ENCODE data around the gene FBP2. TPM values are rescaled to one million over a fixed set of nuclear protein-coding genes. Genes with fewer than 3 reads are reported as not detected.

The FBP2 gene
- total RNA-seq, 1 experiment from 2014 or later = not detected

DNA sequence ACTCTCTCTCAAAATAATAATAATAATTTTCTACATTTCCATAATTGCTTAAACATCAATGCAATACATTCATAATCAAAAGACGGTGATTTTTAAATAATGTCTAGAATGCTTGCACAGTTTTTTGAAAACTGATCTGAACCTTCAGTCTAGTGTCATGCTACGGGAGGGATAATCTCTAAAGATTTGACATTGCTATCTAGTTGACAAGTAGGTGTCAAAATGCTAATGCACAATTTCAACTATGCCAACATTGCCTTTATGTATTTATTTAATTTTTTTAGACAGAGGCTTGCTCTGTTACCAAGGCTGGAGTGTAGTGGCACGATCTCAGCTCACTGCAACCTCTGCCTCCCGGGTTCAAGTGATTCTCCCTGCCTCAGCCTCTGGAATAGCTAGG is 54.7 kb downstream of the FBP2 start:
- DNase-seq (ENCODE audit: low spot score) (no peak), ATAC-seq (no peak)
- H3K4me3 Mint-ChIP-seq = no peak overlapping the region
- H3K36me3 Mint-ChIP-seq = no peaks in the 10 kb centered on the region
- no peaks in the 10 kb centered on the region for H3K4me1 Mint-ChIP-seq
- H3K27me3 Mint-ChIP-seq (ENCODE audit: low read depth) = no peaks in the 10 kb centered on the region
- no peak overlapping the region for H3K27ac Mint-ChIP-seq
- CTCF ChIA-PET = no interaction called here
- H3K9me3 Mint-ChIP-seq = no peaks in the 10 kb centered on the region
- no peak for TF ChIP-seq IRF1 (CRISPR knock-in tag; IDR thresholded peaks at IDR 0.05)
- TF ChIP-seq HMGXB4 (CRISPR knock-in tag; IDR thresholded peaks at IDR 0.05) = no peak
- TF ChIP-seq FOXJ3 (CRISPR knock-in tag; IDR thresholded peaks at IDR 0.05; ENCODE audit: borderline replicate concordance) = no peak
- TF ChIP-seq IRF2 (CRISPR knock-in tag; IDR thresholded peaks at IDR 0.05; ENCODE audit: borderline replicate concordance, low read depth) = no peak
- POLR2A ChIA-PET = no interaction called here

GRCh38 chr9:94534901-94535300 is 58.7 kb downstream of the FBP2 start:
- Mint-ChIP-seq H3K4me3 (no peak overlapping the region), H3K36me3 (no peaks in the 10 kb centered on the region; the same call in 1 of the 2 replicates), H3K4me1 (no peaks in the 10 kb centered on the region), H3K27me3 (ENCODE audit: low read depth) (no peaks in the 10 kb centered on the region), H3K9me3 (no peaks in the 10 kb centered on the region), H3K27ac (no peak overlapping the region)
- ChIA-PET POLR2A (no interaction called here), CTCF (no interaction called here)
- ATAC-seq (no peak), DNase-seq (ENCODE audit: low spot score) (no peak)
- TF ChIP-seq NFE2L1 (CRISPR knock-in tag; IDR thresholded peaks at IDR 0.05) (no peak), CREM (CRISPR knock-in tag; IDR thresholded peaks at IDR 0.05) (no peak), HMGA2 (CRISPR knock-in tag; IDR thresholded peaks at IDR 0.05) (no peak), SMAD4 (CRISPR knock-in tag; IDR thresholded peaks at IDR 0.05) (no peak), ZNF317 (CRISPR knock-in tag; IDR thresholded peaks at IDR 0.05; ENCODE audit: borderline replicate concordance, low read depth) (no peak), TEAD4 (CRISPR knock-in tag; IDR thresholded peaks at IDR 0.05) (no peak), ZNF232 (CRISPR knock-in tag; IDR thresholded peaks at IDR 0.05) (no peak), ATF6 (CRISPR knock-in tag; IDR thresholded peaks at IDR 0.05) (no peak), PRRX2 (CRISPR knock-in tag; IDR thresholded peaks at IDR 0.05) (no peak), GRHL2 (CRISPR knock-in tag; IDR thresholded peaks at IDR 0.05; ENCODE audit: insufficient replicate concordance, severe bottlenecking) (no peak), TP53 (CRISPR knock-in tag; IDR thresholded peaks at IDR 0.05) (no peak), NR1H2 (CRISPR knock-in tag; IDR thresholded peaks at IDR 0.05) (no peak), GTF2I (CRISPR knock-in tag; conservative IDR thresholded peaks at IDR 0.05) (no peak), GABPB1 (CRISPR knock-in tag; IDR thresholded peaks at IDR 0.05) (no peak)
- TF ChIP-seq, protein P1, sequence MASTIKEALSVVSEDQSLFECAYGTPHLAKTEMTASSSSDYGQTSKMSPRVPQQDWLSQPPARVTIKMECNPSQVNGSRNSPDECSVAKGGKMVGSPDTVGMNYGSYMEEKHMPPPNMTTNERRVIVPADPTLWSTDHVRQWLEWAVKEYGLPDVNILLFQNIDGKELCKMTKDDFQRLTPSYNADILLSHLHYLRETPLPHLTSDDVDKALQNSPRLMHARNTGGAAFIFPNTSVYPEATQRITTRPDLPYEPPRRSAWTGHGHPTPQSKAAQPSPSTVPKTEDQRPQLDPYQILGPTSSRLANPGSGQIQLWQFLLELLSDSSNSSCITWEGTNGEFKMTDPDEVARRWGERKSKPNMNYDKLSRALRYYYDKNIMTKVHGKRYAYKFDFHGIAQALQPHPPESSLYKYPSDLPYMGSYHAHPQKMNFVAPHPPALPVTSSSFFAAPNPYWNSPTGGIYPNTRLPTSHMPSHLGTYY (CRISPR knock-in tag; IDR thresholded peaks at IDR 0.05) = no peak

DNA sequence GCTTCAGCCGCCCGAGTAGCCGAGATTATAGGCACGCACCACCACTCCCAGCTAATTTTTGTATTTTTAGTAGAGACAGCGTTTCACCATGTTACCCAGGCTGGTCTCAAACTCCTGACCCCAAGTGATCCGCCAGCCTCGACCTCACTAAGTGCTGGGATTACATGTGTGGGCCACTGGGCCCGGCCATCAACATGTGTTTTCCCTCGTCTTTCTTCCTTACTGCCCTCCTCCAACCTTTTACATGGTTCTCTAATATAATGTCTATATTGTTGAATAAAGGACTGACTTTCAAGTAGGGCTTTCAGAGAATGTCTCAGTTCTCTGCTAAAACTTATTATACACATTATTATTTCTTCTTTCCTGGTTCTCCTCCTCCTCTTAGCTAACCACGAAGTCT is 60.0 kb downstream of the FBP2 start:
- ATAC-seq (no peak), DNase-seq (ENCODE audit: low spot score) (no peak)
- H3K27me3 Mint-ChIP-seq (ENCODE audit: low read depth) = no peaks in the 10 kb centered on the region
- no peak overlapping the region for H3K4me3 Mint-ChIP-seq
- ChIA-PET POLR2A (interaction anchor here (0.6 kb wide), 1 partner anchor 28 kb away, joined by 4 read pairs; no protein-coding TSS in a partner anchor), CTCF (no interaction called here)
- no peak overlapping the region for H3K27ac Mint-ChIP-seq
- no peaks in the 10 kb centered on the region; the same call in 1 of the 2 replicates for H3K36me3 Mint-ChIP-seq
- no peaks in the 10 kb centered on the region for H3K4me1 Mint-ChIP-seq
- no peaks in the 10 kb centered on the region for H3K9me3 Mint-ChIP-seq
- TF ChIP-seq JUN (CRISPR knock-in tag; IDR thresholded peaks at IDR 0.05) (no peak), EMX1 (CRISPR knock-in tag; IDR thresholded peaks at IDR 0.05) (no peak), SP1 (CRISPR knock-in tag; conservative IDR thresholded peaks at IDR 0.05) (no peak), PRRX2 (CRISPR knock-in tag; IDR thresholded peaks at IDR 0.05) (no peak), RORB (CRISPR knock-in tag; IDR thresholded peaks at IDR 0.05) (no peak), OVOL2 (CRISPR knock-in tag; IDR thresholded peaks at IDR 0.05; ENCODE audit: borderline replicate concordance) (no peak), ZNF416 (CRISPR knock-in tag; IDR thresholded peaks at IDR 0.05) (no peak), STAT6 (CRISPR knock-in tag; conservative IDR thresholded peaks at IDR 0.05; ENCODE audit: low read depth) (no peak), CREM (CRISPR knock-in tag; IDR thresholded peaks at IDR 0.05) (no peak), FOXK1 (CRISPR knock-in tag; IDR thresholded peaks at IDR 0.05) (no peak), ATF1 (CRISPR knock-in tag; IDR thresholded peaks at IDR 0.05) (no peak), ESRRA (CRISPR knock-in tag; IDR thresholded peaks at IDR 0.05; ENCODE audit: borderline replicate concordance) (no peak)

Data from WTC11 (cell line).